ENCODE data around the gene ASB1. TPM values are rescaled to one million over a fixed set of nuclear protein-coding genes. Genes with fewer than 3 reads are reported as not detected.

The ASB1 gene
- total RNA-seq, 4 donors from 2014 or later = 3.9 to 17.7 (median 8.9) TPM

GRCh38 chr2:238483656-238484055 is 56.9 kb downstream of the ASB1 start:
- Histone ChIP-seq H3K27me3 (no peaks in the 10 kb centered on the region), H3K9me3 (peaks cover 0 to 9% (median 6%) of the 10 kb centered on the region in 3 donors), H3K4me3 (no peak overlapping the region), H3K27ac (no peak overlapping the region), H3K36me3 (no peaks in the 10 kb centered on the region), H3K4me1 (no peaks in the 10 kb centered on the region)
- TF ChIP-seq POLR2A (IDR thresholded peaks at IDR 0.05) = no peak
- TF ChIP-seq, protein P1, sequence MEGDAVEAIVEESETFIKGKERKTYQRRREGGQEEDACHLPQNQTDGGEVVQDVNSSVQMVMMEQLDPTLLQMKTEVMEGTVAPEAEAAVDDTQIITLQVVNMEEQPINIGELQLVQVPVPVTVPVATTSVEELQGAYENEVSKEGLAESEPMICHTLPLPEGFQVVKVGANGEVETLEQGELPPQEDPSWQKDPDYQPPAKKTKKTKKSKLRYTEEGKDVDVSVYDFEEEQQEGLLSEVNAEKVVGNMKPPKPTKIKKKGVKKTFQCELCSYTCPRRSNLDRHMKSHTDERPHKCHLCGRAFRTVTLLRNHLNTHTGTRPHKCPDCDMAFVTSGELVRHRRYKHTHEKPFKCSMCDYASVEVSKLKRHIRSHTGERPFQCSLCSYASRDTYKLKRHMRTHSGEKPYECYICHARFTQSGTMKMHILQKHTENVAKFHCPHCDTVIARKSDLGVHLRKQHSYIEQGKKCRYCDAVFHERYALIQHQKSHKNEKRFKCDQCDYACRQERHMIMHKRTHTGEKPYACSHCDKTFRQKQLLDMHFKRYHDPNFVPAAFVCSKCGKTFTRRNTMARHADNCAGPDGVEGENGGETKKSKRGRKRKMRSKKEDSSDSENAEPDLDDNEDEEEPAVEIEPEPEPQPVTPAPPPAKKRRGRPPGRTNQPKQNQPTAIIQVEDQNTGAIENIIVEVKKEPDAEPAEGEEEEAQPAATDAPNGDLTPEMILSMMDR (IDR thresholded peaks at IDR 0.05) = no peak
- intact Hi-C loops (cut with DNase I) = no loop called here
- no peak for DNase-seq
- 75 to 81% methylated on average over 8 of the region's 8 CpGs for WGBS, 2 donors

GRCh38 chr2:238484522-238485452 is 58.1 kb downstream of the ASB1 start:
- no peak overlapping the region for H3K4me3 ChIP-seq
- H3K9me3 ChIP-seq = peaks cover 0 to 9% (median 2%) of the 10 kb centered on the region in 3 donors
- no peaks in the 10 kb centered on the region for H3K27me3 ChIP-seq
- WGBS, 2 donors = 83 to 85% methylated on average over 14 to 21 of the region's 23 CpGs
- no peak overlapping the region for H3K27ac ChIP-seq
- H3K4me1 ChIP-seq = no peaks in the 10 kb centered on the region
- intact Hi-C loops (cut with DNase I) = no loop called here
- no peak for DNase-seq
- TF ChIP-seq, protein P1 (IDR thresholded peaks at IDR 0.05) = no peak
- H3K36me3 ChIP-seq = no peaks in the 10 kb centered on the region

- H3K36me3 ChIP-seq = no peaks in the 10 kb centered on the region
- H3K9me3 ChIP-seq = no peaks in the 10 kb centered on the region
- DNase-seq = no peak
- 87 to 98% methylated on average over 4 to 5 of the region's 5 CpGs for WGBS, 2 donors
- H3K27me3 ChIP-seq = no peaks in the 10 kb centered on the region
- H3K27ac ChIP-seq = no peak overlapping the region
- no peak for TF ChIP-seq POLR2A (IDR thresholded peaks at IDR 0.05)
- TF ChIP-seq, protein P1 (IDR thresholded peaks at IDR 0.05) = no peak
- H3K4me3 ChIP-seq = no peak overlapping the region
- intact Hi-C loops (cut with DNase I) = no loop called here
- no peaks in the 10 kb centered on the region for H3K4me1 ChIP-seq
These were observed 59.6 kb downstream of the ASB1 start for GRCh38 chr2:238486123-238486848.

DNA sequence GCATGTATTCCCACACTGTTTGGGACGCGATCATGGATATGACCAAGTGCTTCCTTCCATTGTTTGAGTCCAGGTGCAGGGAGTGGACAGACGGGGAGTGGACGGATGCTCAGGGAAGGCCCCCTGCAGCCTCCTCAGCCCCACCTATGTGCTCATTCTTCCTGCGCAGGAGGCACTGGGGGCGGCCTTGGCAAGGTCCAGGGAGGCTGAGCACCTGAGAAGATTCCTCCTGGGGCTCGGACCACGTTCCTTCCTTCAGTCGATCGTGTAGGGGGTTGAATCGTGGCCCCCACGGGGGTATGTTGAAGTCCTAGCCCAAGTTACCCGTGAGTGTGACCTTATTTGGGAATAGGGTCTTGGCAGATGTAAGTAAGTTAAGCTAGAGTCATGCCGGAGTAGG is 60.4 kb downstream of the ASB1 start:
- Histone ChIP-seq H3K4me1 (no peaks in the 10 kb centered on the region), H3K9me3 (no peaks in the 10 kb centered on the region), H3K36me3 (no peaks in the 10 kb centered on the region), H3K27me3 (no peaks in the 10 kb centered on the region), H3K27ac (no peak overlapping the region), H3K4me3 (no peak overlapping the region)
- intact Hi-C loops (cut with DNase I) = no loop called here
- WGBS, 2 donors = 84 to 86% methylated on average over 7 to 9 of the region's 14 CpGs
- no peak for DNase-seq
- TF ChIP-seq, protein P1 (IDR thresholded peaks at IDR 0.05) = no peak
- no peak for TF ChIP-seq POLR2A (IDR thresholded peaks at IDR 0.05)

All from esophagus squamous epithelium (tissue), 5 donors.